Measurements from ENCODE around the gene PLPPR5.

Gene PLPPR5

GRCh38 chr1:98888869-98889268, 115.8 kb downstream of the PLPPR5 start (continued):
- no peak for TF ChIP-seq ZBTB6 (tag by site-specific recombination; IDR thresholded peaks at IDR 0.05)
- no peak for TF ChIP-seq ZBTB48 (tag by site-specific recombination; IDR thresholded peaks at IDR 0.05)
- no peak for TF ChIP-seq ZNF174 (tag by site-specific recombination; IDR thresholded peaks at IDR 0.05)
- TF ChIP-seq ZNF560 (tag by site-specific recombination; IDR thresholded peaks at IDR 0.05; ENCODE audit: borderline replicate concordance), result no peak
- no peak for TF ChIP-seq ZNF558 (tag by site-specific recombination; IDR thresholded peaks at IDR 0.05)

- TF ChIP-seq GLI2 (tag by site-specific recombination; IDR thresholded peaks at IDR 0.05; ENCODE audit: borderline replicate concordance, low read depth) (no peak), ZNF580 (tag by site-specific recombination; IDR thresholded peaks at IDR 0.05) (no peak), ZSCAN30 (tag by site-specific recombination; IDR thresholded peaks at IDR 0.05) (no peak), ZSCAN18 (tag by site-specific recombination; IDR thresholded peaks at IDR 0.05) (no peak), ZNF2 (tag by site-specific recombination; IDR thresholded peaks at IDR 0.05) (no peak), ZNF76 (tag by site-specific recombination; IDR thresholded peaks at IDR 0.05; ENCODE audit: borderline replicate concordance, low read depth) (no peak)
- Histone ChIP-seq H3K27ac (ENCODE audit: extremely low read depth, low read depth, low read length) (no peak overlapping the region), H3K4me3 (ENCODE audit: low read depth, low read length) (no peak overlapping the region), H3K36me3 (ENCODE audit: control insufficient read depth in 2 of 2, insufficient read depth in 1 of 2, low read length in 2 of 2) (no peaks in the 10 kb centered on the region), H3K4me1 (ENCODE audit: control insufficient read depth, insufficient read depth, low read length) (no peaks in the 10 kb centered on the region), H3K9me3 (ENCODE audit: control insufficient read depth, insufficient read depth, low read depth, low read length) (no peaks in the 10 kb centered on the region)
- CTCF ChIA-PET, result no interaction called here
- POLR2A ChIA-PET, result no interaction called here
Observed at GRCh38 chr1:98887507-98887906, 117.2 kb downstream of the PLPPR5 start.

GRCh38 chr1:98884864-98885263, 119.8 kb downstream of the PLPPR5 start:
- no peak overlapping the region for H3K27ac ChIP-seq (ENCODE audit: extremely low read depth, low read depth, low read length)
- ChIA-PET CTCF (interaction anchor here (0.7 kb wide), 1 partner anchor 14 kb away, joined by 3 read pairs; no protein-coding TSS in a partner anchor), POLR2A (no interaction called here)
- TF ChIP-seq ZNF292 (tag by site-specific recombination; IDR thresholded peaks at IDR 0.05; ENCODE audit: borderline replicate concordance, low read depth), result no peak
- no peak for TF ChIP-seq ZNF138 (tag by site-specific recombination; IDR thresholded peaks at IDR 0.05; ENCODE audit: borderline replicate concordance)
- TF ChIP-seq KLF10 (tag by site-specific recombination; IDR thresholded peaks at IDR 0.05), result no peak
- TF ChIP-seq HOXC10 (CRISPR knock-in tag; IDR thresholded peaks at IDR 0.05), result no peak
- no peak for TF ChIP-seq ZBTB6 (tag by site-specific recombination; IDR thresholded peaks at IDR 0.05)
- no peak for TF ChIP-seq ZFHX2 (tag by site-specific recombination; conservative IDR thresholded peaks at IDR 0.05)
- no peak for TF ChIP-seq OVOL3 (tag by site-specific recombination; IDR thresholded peaks at IDR 0.05)
- no peak for TF ChIP-seq ZNF837 (tag by site-specific recombination; IDR thresholded peaks at IDR 0.05)
- TF ChIP-seq KLF16 (tag by site-specific recombination; IDR thresholded peaks at IDR 0.05), result no peak
- TF ChIP-seq ZBTB48 (tag by site-specific recombination; IDR thresholded peaks at IDR 0.05), result no peak
- no peaks in the 10 kb centered on the region for H3K4me1 ChIP-seq (ENCODE audit: control insufficient read depth, insufficient read depth, low read length)
- H3K9me3 ChIP-seq (ENCODE audit: control insufficient read depth, insufficient read depth, low read depth, low read length), result no peaks in the 10 kb centered on the region
- H3K4me3 ChIP-seq (ENCODE audit: low read depth, low read length), result no peak overlapping the region
- H3K36me3 ChIP-seq (ENCODE audit: control insufficient read depth in 2 of 2, insufficient read depth in 1 of 2, low read length in 2 of 2), result no peaks in the 10 kb centered on the region

Data from HEK293 (cell line).